Activated CD8-positive, alpha-beta memory T cell treated with anti-CD3 and anti-CD28 coated beads, Interleukin-2, amount 50 U/mL, for 24 hours (primary cell): ENCODE data around the gene ABCD1.

Experiments
- DNase-seq: peaks from one replicate; pipeline ENCODE4 v3.0.0-alpha.2; 2020; ENCODE audit errors: extremely low read depth

ABCD1 gene

GRCh38 chrX:153791104-153791852, 66.6 kb downstream of the ABCD1 start:
- DNase-seq = no peak

GRCh38 chrX:153792368-153792767, 67.7 kb downstream of the ABCD1 start:
- DNase-seq = no peak

GRCh38 chrX:153793291-153793690, 68.6 kb downstream of the ABCD1 start:
- no peak for DNase-seq
